HCT116 (cell line): ENCODE results near the gene UNC45A. TPM values are rescaled to one million over a fixed set of nuclear protein-coding genes. Genes with fewer than 3 reads are reported as not detected.

ENCODE experiments used
- ATAC-seq: fragments of 200-7000 bp; cut with Tn5 transposase; 2 replicates; pipeline ENCODE4 v1.9.1; 2020; ENCODE audit warnings: mild to moderate bottlenecking, moderate library complexity
- BruUV-seq: library from RNA; stranded (reverse); fragments of 400-500 nt; replicated peaks from 2 replicates; lab custom pipeline; 2021; lab: Mats Ljungman, UMichigan
- CTCF ChIA-PET: fragments of 300-600 bp; sonication (Branson Sonifier 250); formaldehyde crosslinking; loops from one replicate; lab custom pipeline; 2021; ENCODE audit warnings: antibody characterized with exemption; lab: Charles Lee
- POLR2A ChIA-PET: fragments of 300-600, 350-600 bp; sonication (Branson Sonifier 250); formaldehyde crosslinking; loops from one replicate; lab custom pipeline; 2021; ENCODE audit warnings: antibody characterized with exemption; lab: Charles Lee
- RAD21 ChIA-PET, 2 experiments: fragments of 300-600 bp; sonication (Branson Sonifier 250); formaldehyde crosslinking; loops; one replicate each; lab custom pipeline; 2023; ENCODE audit warnings: low total read pairs in 2 of 2; ENCODE audit not compliant: uncharacterized antibody in 2 of 2, unreplicated experiment in 2 of 2, low non-redundant PET in 1 of 2; lab: Charles Lee
- DNase-seq: peaks from one replicate; pipeline ENCODE4 v3.0.0-alpha.2; 2010; ENCODE audit warnings: low read depth, low spot score
- H2AFZ ChIP-seq: fragments of 200-600 bp; shearing (Covaris generic), sonication (generic); 2 replicates; pipeline ENCODE4 v1.6.1; 2017; ENCODE audit warnings: low read depth, mixed run types, mixed read lengths, antibody characterized with exemption, low read length; ENCODE audit not compliant: poor library complexity, severe bottlenecking
- H3K27ac ChIP-seq: 2 replicates; pipeline ENCODE4 v1.5.1; 2012; ENCODE audit warnings: low read depth, low read length
- H3K27me3 ChIP-seq: fragments of 200-600 bp; sonication (generic); 2 replicates; pipeline ENCODE4 v1.6.1; 2016; ENCODE audit warnings: mixed run types, low read length, mixed read lengths; ENCODE audit not compliant: insufficient read depth
- H3K36me3 ChIP-seq, 2 experiments: fragments of 200-500 bp in 1 of 2; fragments of 200-600 bp in 1 of 2; sonication (Bioruptor generic) in 1 of 2; sonication (generic) in 1 of 2; 2 replicates each; pipeline versions ENCODE4 v1.5.1 to v1.6.1; 2014 to 2016; ENCODE audit warnings: low read length in 2 of 2, inconsistent platforms in 1 of 2, mixed read lengths in 1 of 2, mixed run types in 1 of 2; ENCODE audit not compliant: insufficient read depth in 2 of 2, control insufficient read depth in 1 of 2
- H3K4me1 ChIP-seq, 2 experiments: fragments of 200-600 bp in 1 of 2; sonication (generic) in 1 of 2; 2 replicates each; pipeline versions ENCODE4 v1.5.1 to v1.6.1; 2012 to 2017; ENCODE audit warnings: low read length in 2 of 2, inconsistent platforms in 1 of 2, mild to moderate bottlenecking in 1 of 2, mixed read lengths in 1 of 2, mixed run types in 1 of 2, moderate library complexity in 1 of 2; ENCODE audit not compliant: insufficient read depth in 2 of 2, control insufficient read depth in 1 of 2
- H3K4me2 ChIP-seq: fragments of 200-600 bp; sonication (generic); 2 replicates; pipeline ENCODE4 v1.6.1; 2017; ENCODE audit warnings: mixed run types, low read length, mixed read lengths
- H3K4me3 ChIP-seq, 2 experiments: fragments of 200-600 bp in 1 of 2; sonication (generic) in 1 of 2; replicated peaks in 1 of 2; 2 replicates each; pipeline ENCODE4 v1.5.1; 2011 to 2016; ENCODE audit warnings: low read length in 2 of 2, control low read depth in 1 of 2, low read depth in 1 of 2, mild to moderate bottlenecking in 1 of 2, mixed read lengths in 1 of 2, mixed run types in 1 of 2
- H3K79me2 ChIP-seq: fragments of 200-600 bp; sonication (generic); 2 replicates; pipeline ENCODE4 v1.6.1; 2017; ENCODE audit warnings: mild to moderate bottlenecking, mixed run types, low read length, moderate library complexity, mixed read lengths; ENCODE audit not compliant: insufficient read depth
- H3K9ac ChIP-seq: fragments of 200-600 bp; sonication (generic); 2 replicates; pipeline ENCODE4 v1.6.1; 2016; ENCODE audit warnings: low read length, mixed read lengths
- H3K9me2 ChIP-seq: fragments of 200-600 bp; sonication (generic), shearing (Covaris generic); 2 replicates; pipeline ENCODE4 v1.6.1; 2017; ENCODE audit warnings: mixed run types, mild to moderate bottlenecking, moderate library complexity; ENCODE audit not compliant: insufficient read depth
- H3K9me3 ChIP-seq, 2 experiments: fragments of 200-500 bp in 1 of 2; fragments of 200-600 bp in 1 of 2; sonication (Bioruptor generic) in 1 of 2; sonication (generic) in 1 of 2; 2 replicates each; pipeline ENCODE4 v1.6.1; 2014 to 2017; ENCODE audit warnings: low read length in 2 of 2, mixed read lengths in 2 of 2, inconsistent platforms in 1 of 2, low read depth in 1 of 2, mild to moderate bottlenecking in 1 of 2, mixed run types in 1 of 2, moderate library complexity in 1 of 2; ENCODE audit not compliant: control insufficient read depth in 1 of 2, insufficient read depth in 1 of 2
- H4K20me1 ChIP-seq: fragments of 200-600 bp; sonication (generic), shearing (Covaris generic); 2 replicates; pipeline ENCODE4 v1.6.1; 2017; ENCODE audit warnings: mixed run types, mild to moderate bottlenecking, moderate library complexity; ENCODE audit not compliant: insufficient read depth
- CBX3 ChIP-seq: IDR thresholded peaks from 2 replicates; pipeline ENCODE4 v1.6.1; 2012; ENCODE audit warnings: low read depth
- EGR1 ChIP-seq: IDR thresholded peaks from 2 replicates; pipeline ENCODE4 v1.6.1; 2012; ENCODE audit warnings: low read depth
- ELF1 ChIP-seq: IDR thresholded peaks from 2 replicates; pipeline ENCODE4 v1.6.1; 2012; ENCODE audit warnings: low read depth, borderline replicate concordance
- EZH2 ChIP-seq: fragments of 200-600 bp; sonication (generic); IDR thresholded peaks from 2 replicates; pipeline ENCODE4 v1.6.1; 2017; ENCODE audit warnings: antibody characterized with exemption, mixed run types
- FOSL1 ChIP-seq: IDR thresholded peaks from 2 replicates; pipeline ENCODE4 v1.6.1; 2012; ENCODE audit warnings: low read depth
- JUND ChIP-seq: IDR thresholded peaks from 2 replicates; pipeline ENCODE4 v1.6.1; 2012
- MAX ChIP-seq: IDR thresholded peaks from 2 replicates; pipeline ENCODE4 v1.6.1; 2012
- POLR2A ChIP-seq: IDR thresholded peaks from 2 replicates; pipeline ENCODE4 v1.7.0; 2011; ENCODE audit warnings: borderline replicate concordance; ENCODE audit not compliant: insufficient read depth, insufficient read length; ENCODE audit errors: extremely low read depth
- POLR2AphosphoS5 ChIP-seq: IDR thresholded peaks from 2 replicates; pipeline ENCODE4 v1.6.1; 2011; ENCODE audit warnings: mild to moderate bottlenecking, low read depth, low read length, moderate library complexity
- RAD21 ChIP-seq: IDR thresholded peaks from 2 replicates; pipeline ENCODE4 v1.6.1; 2012; ENCODE audit warnings: low read depth, mild to moderate bottlenecking
- SIN3A ChIP-seq: IDR thresholded peaks from 2 replicates; pipeline ENCODE4 v1.6.1; 2012; ENCODE audit warnings: low read depth
- SRF ChIP-seq: IDR thresholded peaks from 2 replicates; pipeline ENCODE4 v1.6.1; 2012; ENCODE audit warnings: low read depth
- TCF7L2 ChIP-seq: IDR thresholded peaks from 2 replicates; pipeline ENCODE4 v1.7.0; 2011; ENCODE audit warnings: borderline replicate concordance, inconsistent platforms; ENCODE audit not compliant: insufficient read depth, insufficient read length; ENCODE audit errors: extremely low read depth
- YY1 ChIP-seq: IDR thresholded peaks from 2 replicates; pipeline ENCODE4 v1.6.1; 2011; ENCODE audit warnings: low read length, low read depth, moderate library complexity, mild to moderate bottlenecking; ENCODE audit not compliant: insufficient replicate concordance; ENCODE audit errors: extremely low read depth
- ZNF274 ChIP-seq: fragments of 200-500 bp; sonication (Bioruptor generic); IDR thresholded peaks from 2 replicates; pipeline ENCODE4 v1.6.1; 2014; ENCODE audit warnings: mild to moderate bottlenecking, low read depth, low read length, inconsistent platforms
- intact Hi-C: fragments of 100-400 bp; cut with micrococcal nuclease; formaldehyde crosslinking; loops from 2 replicates; pipeline ENCODE4 v1.10.0; 2022
- total RNA-seq: library from RNA; stranded (reverse); gene quantifications from one replicate; pipeline ENCODE4 v1.2.1, GENCODE V29; 2021; ENCODE audit not compliant: unreplicated experiment

Gene UNC45A
- total RNA-seq, 1 experiment from 2014 or later, result 95.4 TPM

- peaks cover 22% of the 10 kb centered on the region; the same call in 1 of the 2 replicates for H3K79me2 ChIP-seq
Observed at GRCh38 chr15:90932660-90932991, 2.5 kb upstream of the UNC45A start.

DNA sequence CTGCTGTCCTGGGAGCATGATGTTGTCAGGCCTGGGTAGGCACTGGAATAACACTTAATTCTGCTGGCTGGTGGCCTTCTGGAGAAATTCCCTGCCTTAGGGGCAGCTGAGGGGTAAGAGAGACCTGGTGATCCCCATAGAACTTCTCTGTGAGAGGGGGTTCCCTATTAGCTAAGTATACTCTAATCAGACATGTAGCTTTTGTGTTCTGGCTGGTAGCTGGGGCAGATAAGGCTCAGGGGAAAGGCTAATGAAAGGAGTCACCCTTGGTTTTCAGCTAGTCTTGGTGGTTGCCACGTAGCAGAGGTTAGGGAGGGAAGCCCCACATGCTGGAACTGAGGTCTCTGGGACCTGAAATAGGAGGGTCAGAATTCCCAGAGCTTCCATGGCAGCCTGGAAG lies 1.8 kb upstream of the UNC45A start:
- H3K27me3 ChIP-seq, result no peaks in the 10 kb centered on the region
- H4K20me1 ChIP-seq, result no peaks in the 10 kb centered on the region
- BruUV-seq, result no TSS peak
- ChIA-PET POLR2A (no interaction called here), CTCF (interaction anchor here (0.9 to 6.9 kb wide), 11 partner anchors 22 to 706 kb away, joined by 3 to 70 read pairs (median 16); partner anchors contain the start of genes MAN2A2 and RCCD1), RAD21 (interaction anchor here in 1 of 2 experiments (0.7 kb wide), 1 partner anchor 216 kb away, joined by 3 read pairs; the partner anchor contains the start of gene BLM)
- no peak overlapping the region for H2AFZ ChIP-seq
- H3K79me2 ChIP-seq, result peaks cover 25% of the 10 kb centered on the region; the same call in 1 of the 2 replicates
- H3K9ac ChIP-seq, result no peak overlapping the region
- peaks cover 20 to 53% of the 10 kb centered on the region in 2 experiments; a peak in 3 of 4 replicates for H3K4me1 ChIP-seq
- H3K4me3 ChIP-seq, result no peak overlapping the region
- intact Hi-C loops, result loop anchor here (5.0 kb wide), 1 partner anchor 99 kb away; no protein-coding TSS in a partner anchor
- TF ChIP-seq YY1 (no peak), JUND (no peak), SIN3A (no peak), MAX (no peak), CBX3 (no peak), ZNF274 (no peak), EZH2 (no peak), TCF7L2 (no peak), EGR1 (no peak), FOSL1 (no peak), POLR2AphosphoS5 (no peak), RAD21 (no peak), ELF1 (no peak)
- H3K9me3 ChIP-seq, result no peaks in the 10 kb centered on the region
- no peak for ATAC-seq
- H3K4me2 ChIP-seq, result no peak overlapping the region
- H3K9me2 ChIP-seq, result no peaks in the 10 kb centered on the region
- no peak for DNase-seq
- peaks cover 6% of the 10 kb centered on the region in 2 experiments; a peak in 2 of 4 replicates for H3K36me3 ChIP-seq
- H3K27ac ChIP-seq, result no peak overlapping the region; the same call in 1 of the 2 replicates

More at GRCh38 chr15:90932660-90932991, 2.5 kb upstream of the UNC45A start:
- no peak for TF ChIP-seq EGR1
- TF ChIP-seq SRF, result no peak
- TF ChIP-seq CBX3, result no peak
- no peak for TF ChIP-seq YY1
- TF ChIP-seq POLR2A, result no peak
- no peak for TF ChIP-seq RAD21
- TF ChIP-seq TCF7L2, result no peak
- H4K20me1 ChIP-seq, result no peaks in the 10 kb centered on the region
- H3K9me2 ChIP-seq, result no peaks in the 10 kb centered on the region
- POLR2A ChIA-PET, result interaction anchor here (0.6 to 2.4 kb wide), 6 partner anchors 22 to 577 kb away, joined by 3 to 7 read pairs (median 4); partner anchors contain the start of genes MAN2A2 and RCCD1
- RAD21 ChIA-PET, result interaction anchor here in 1 of 2 experiments (1.1 kb wide), 1 partner anchor 22 kb away, joined by 3 read pairs; the partner anchor contains the start of gene RCCD1
- DNase-seq, result no peak
- ATAC-seq, result no peak
- no peaks in the 10 kb centered on the region; a peak in 1 of 4 replicates for H3K36me3 ChIP-seq
- peak overlapping the region; percentile 67 for H3K9ac ChIP-seq
- peaks cover 20 to 53% of the 10 kb centered on the region in 2 experiments; a peak in 3 of 4 replicates for H3K4me1 ChIP-seq
- H3K4me3 ChIP-seq, result peak overlapping the region; percentile 92 to 93
- no TSS peak for BruUV-seq
- no peaks in the 10 kb centered on the region for H3K9me3 ChIP-seq
- peak overlapping the region; percentile 78; the same call in 1 of the 2 replicates for H3K27ac ChIP-seq
- H3K4me2 ChIP-seq, result peak overlapping the region; percentile 99
- H2AFZ ChIP-seq, result peak overlapping the region; percentile 63
- CTCF ChIA-PET, result interaction anchor here (0.8 to 6.9 kb wide), 20 partner anchors 9 to 639 kb away, joined by 3 to 70 read pairs (median 7); partner anchors contain the start of genes MAN2A2, PRC1 and RCCD1
- no peaks in the 10 kb centered on the region for H3K27me3 ChIP-seq
- intact Hi-C loops, result loop anchor here (1.0 to 5.0 kb wide), 3 partner anchors 100 to 639 kb away; no protein-coding TSS in a partner anchor
